ENCODE measurements around the gene ABCG1. TPM values are rescaled to one million over a fixed set of nuclear protein-coding genes. Genes with fewer than 3 reads are reported as not detected.

The ABCG1 gene
- total and polyA plus RNA-seq, 2 donors (not counting 3 experiments of a cell fraction or from before 2014, with no cell fraction given) = 6.7 to 19.6 TPM

DNA sequence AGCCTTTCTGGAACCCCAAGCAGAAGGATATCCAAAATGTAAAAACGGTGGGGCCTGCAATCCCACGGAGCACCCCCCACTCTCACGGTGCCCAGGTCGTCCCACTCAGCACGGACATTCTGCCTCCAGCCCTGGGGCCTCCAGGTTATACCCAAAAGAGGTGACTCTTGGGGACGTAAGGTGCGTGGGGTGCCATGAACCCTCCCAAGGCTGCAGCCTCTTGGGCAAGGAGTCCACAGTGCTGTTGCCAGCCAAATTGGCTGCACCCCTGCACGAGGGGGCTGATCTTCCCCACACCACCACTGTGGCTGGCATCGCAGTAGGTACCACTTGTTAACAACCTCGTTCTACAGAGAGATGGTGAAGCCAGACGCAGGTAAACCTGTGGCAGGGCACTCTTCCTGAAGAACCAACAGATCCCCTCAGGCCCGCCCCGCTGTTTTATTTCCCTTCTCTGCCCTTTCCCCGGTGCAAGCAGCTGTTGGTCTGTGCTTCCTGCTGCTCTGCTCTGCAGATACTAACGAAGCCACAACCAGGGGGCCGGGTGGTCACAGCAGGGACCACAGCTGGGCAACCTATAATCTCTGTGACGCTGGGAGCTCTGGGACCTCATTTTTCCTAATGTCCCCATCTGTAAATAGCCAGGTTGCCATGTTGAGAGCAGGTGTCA lies 87.6 kb downstream of the ABCG1 start:
- POLR2A ChIA-PET = no interaction called here
- Histone ChIP-seq H4K20me1 (replicated peaks; ENCODE audit: control insufficient read depth, extremely low read depth, insufficient read depth, low read length) (no peaks in the 10 kb centered on the region), H3K9me3 (replicated peaks; ENCODE audit: control insufficient read depth, insufficient read depth, low read length) (no peaks in the 10 kb centered on the region), H3K4me2 (ENCODE audit: insufficient read depth, low read length) (no peak overlapping the region), H3K9me1 (replicated peaks; ENCODE audit: control insufficient read depth, extremely low read depth, insufficient read depth, low read length) (no peaks in the 10 kb centered on the region), H3K36me3 (ENCODE audit: control insufficient read depth in 2 of 2, extremely low read depth in 1 of 2, insufficient read depth in 2 of 2, low read length in 2 of 2) (no peaks in the 10 kb centered on the region), H2AFZ (ENCODE audit: low read depth, low read length) (no peak overlapping the region), H3K79me2 (ENCODE audit: control insufficient read depth, insufficient read depth, low read length) (no peaks in the 10 kb centered on the region), H3K4me1 (ENCODE audit: control insufficient read depth, extremely low read depth, insufficient read depth, low read length) (peaks cover 7% of the 10 kb centered on the region), H3K27ac (ENCODE audit: insufficient read depth, low read depth, low read length) (no peak overlapping the region), H3K27me3 (ENCODE audit: control insufficient read depth in 2 of 2, insufficient read depth in 2 of 2, low read length in 2 of 2) (no peaks in the 10 kb centered on the region), H3K9ac (replicated peaks; ENCODE audit: extremely low read depth, insufficient read depth, low read length) (no peak overlapping the region), H3K4me3 (replicated peaks in 1 of 3; ENCODE audit: insufficient read depth in 1 of 3, low read depth in 1 of 3, low read length in 3 of 3) (no peak overlapping the region)
- no peak for TF ChIP-seq POLR2AphosphoS5 (IDR thresholded peaks at IDR 0.05; ENCODE audit: insufficient read depth, low read depth, low read length)
- TF ChIP-seq EZH2 (IDR thresholded peaks at IDR 0.05; ENCODE audit: borderline replicate concordance, low read depth, low read length, severe bottlenecking) = no peak
- no peak for TF ChIP-seq JUN (IDR thresholded peaks at IDR 0.05; ENCODE audit: borderline replicate concordance, insufficient read depth, insufficient read length, low read depth)
- no peak for TF ChIP-seq GATA2 (IDR thresholded peaks at IDR 0.05; ENCODE audit: insufficient read depth, insufficient read length, low read depth, low read length)
- TF ChIP-seq, protein P1, sequence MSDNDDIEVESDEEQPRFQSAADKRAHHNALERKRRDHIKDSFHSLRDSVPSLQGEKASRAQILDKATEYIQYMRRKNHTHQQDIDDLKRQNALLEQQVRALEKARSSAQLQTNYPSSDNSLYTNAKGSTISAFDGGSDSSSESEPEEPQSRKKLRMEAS (IDR thresholded peaks at IDR 0.05; ENCODE audit: insufficient read depth, insufficient read length) = no peak
- no peak for TF ChIP-seq MYC (IDR thresholded peaks at IDR 0.05; ENCODE audit: low read depth, low read length)
- no peak for TF ChIP-seq FOS (IDR thresholded peaks at IDR 0.05; ENCODE audit: borderline replicate concordance, insufficient read depth, low read length)
- no peak for TF ChIP-seq POLR2A (IDR thresholded peaks at IDR 0.05; ENCODE audit: low read depth, low read length)
- dilution Hi-C loops (cut with MboI; ENCODE audit: extremely low pct_ligation_motif_present, low sequenced_read_pairs) (no loop called here), intact Hi-C loops (cut with micrococcal nuclease) (no loop called here)
- no TSS peak for BruUV-seq (replicated peaks)
- no peak for DNase-seq (ENCODE audit: low read depth, low spot score)
- CTCF ChIA-PET = no interaction called here
- no peak for FAIRE-seq

DNA sequence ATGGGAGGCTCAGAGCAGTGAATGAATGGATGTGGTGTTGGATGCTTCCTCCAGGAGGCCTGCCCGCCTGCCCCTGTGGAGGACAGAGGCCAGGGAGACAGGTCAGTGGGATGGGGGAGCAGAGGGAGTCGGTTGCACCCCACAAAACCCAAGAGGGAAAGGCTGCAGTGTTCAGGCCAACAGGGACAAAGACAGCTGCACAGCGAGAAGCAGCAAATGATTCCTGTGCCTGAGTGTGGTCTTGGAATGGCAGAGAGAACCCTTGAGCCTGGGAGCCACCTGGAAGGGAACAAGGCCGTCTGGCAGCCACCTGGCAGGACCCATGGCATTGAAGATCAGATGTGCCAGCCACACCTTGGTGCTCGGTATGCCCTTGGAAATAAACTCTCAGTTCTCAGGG lies 88.2 kb downstream of the ABCG1 start:
- DNase-seq (ENCODE audit: low read depth, low spot score) (no peak), FAIRE-seq (no peak)
- ChIA-PET CTCF (no interaction called here), POLR2A (no interaction called here)
- no peaks in the 10 kb centered on the region for H3K27me3 ChIP-seq (ENCODE audit: control insufficient read depth in 2 of 2, insufficient read depth in 2 of 2, low read length in 2 of 2)
- H3K9ac ChIP-seq (replicated peaks; ENCODE audit: extremely low read depth, insufficient read depth, low read length) = no peak overlapping the region
- no peak overlapping the region for H3K4me2 ChIP-seq (ENCODE audit: insufficient read depth, low read length)
- dilution Hi-C loops (cut with MboI; ENCODE audit: extremely low pct_ligation_motif_present, low sequenced_read_pairs) (no loop called here), intact Hi-C loops (cut with micrococcal nuclease) (no loop called here)
- H3K9me1 ChIP-seq (replicated peaks; ENCODE audit: control insufficient read depth, extremely low read depth, insufficient read depth, low read length) = no peaks in the 10 kb centered on the region
- H2AFZ ChIP-seq (ENCODE audit: low read depth, low read length) = no peak overlapping the region
- H3K4me3 ChIP-seq (replicated peaks in 1 of 3; ENCODE audit: insufficient read depth in 1 of 3, low read depth in 1 of 3, low read length in 3 of 3) = no peak overlapping the region
- H3K79me2 ChIP-seq (ENCODE audit: control insufficient read depth, insufficient read depth, low read length) = no peaks in the 10 kb centered on the region
- H3K36me3 ChIP-seq (ENCODE audit: control insufficient read depth in 2 of 2, extremely low read depth in 1 of 2, insufficient read depth in 2 of 2, low read length in 2 of 2) = no peaks in the 10 kb centered on the region
- H4K20me1 ChIP-seq (replicated peaks; ENCODE audit: control insufficient read depth, extremely low read depth, insufficient read depth, low read length) = no peaks in the 10 kb centered on the region
- BruUV-seq (replicated peaks) = no TSS peak
- peaks cover 1% of the 10 kb centered on the region for H3K4me1 ChIP-seq (ENCODE audit: control insufficient read depth, extremely low read depth, insufficient read depth, low read length)
- TF ChIP-seq POLR2A (IDR thresholded peaks at IDR 0.05; ENCODE audit: low read depth, low read length) = no peak
- no peak for TF ChIP-seq FOS (IDR thresholded peaks at IDR 0.05; ENCODE audit: borderline replicate concordance, insufficient read depth, low read length)
- TF ChIP-seq, protein P1 (IDR thresholded peaks at IDR 0.05; ENCODE audit: insufficient read depth, insufficient read length) = no peak
- TF ChIP-seq MYC (IDR thresholded peaks at IDR 0.05; ENCODE audit: low read depth, low read length) = no peak
- TF ChIP-seq GATA2 (IDR thresholded peaks at IDR 0.05; ENCODE audit: insufficient read depth, insufficient read length, low read depth, low read length) = no peak
- TF ChIP-seq JUN (IDR thresholded peaks at IDR 0.05; ENCODE audit: borderline replicate concordance, insufficient read depth, insufficient read length, low read depth) = no peak
- no peak for TF ChIP-seq EZH2 (IDR thresholded peaks at IDR 0.05; ENCODE audit: borderline replicate concordance, low read depth, low read length, severe bottlenecking)
- TF ChIP-seq, protein P2, sequence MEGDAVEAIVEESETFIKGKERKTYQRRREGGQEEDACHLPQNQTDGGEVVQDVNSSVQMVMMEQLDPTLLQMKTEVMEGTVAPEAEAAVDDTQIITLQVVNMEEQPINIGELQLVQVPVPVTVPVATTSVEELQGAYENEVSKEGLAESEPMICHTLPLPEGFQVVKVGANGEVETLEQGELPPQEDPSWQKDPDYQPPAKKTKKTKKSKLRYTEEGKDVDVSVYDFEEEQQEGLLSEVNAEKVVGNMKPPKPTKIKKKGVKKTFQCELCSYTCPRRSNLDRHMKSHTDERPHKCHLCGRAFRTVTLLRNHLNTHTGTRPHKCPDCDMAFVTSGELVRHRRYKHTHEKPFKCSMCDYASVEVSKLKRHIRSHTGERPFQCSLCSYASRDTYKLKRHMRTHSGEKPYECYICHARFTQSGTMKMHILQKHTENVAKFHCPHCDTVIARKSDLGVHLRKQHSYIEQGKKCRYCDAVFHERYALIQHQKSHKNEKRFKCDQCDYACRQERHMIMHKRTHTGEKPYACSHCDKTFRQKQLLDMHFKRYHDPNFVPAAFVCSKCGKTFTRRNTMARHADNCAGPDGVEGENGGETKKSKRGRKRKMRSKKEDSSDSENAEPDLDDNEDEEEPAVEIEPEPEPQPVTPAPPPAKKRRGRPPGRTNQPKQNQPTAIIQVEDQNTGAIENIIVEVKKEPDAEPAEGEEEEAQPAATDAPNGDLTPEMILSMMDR (IDR thresholded peaks at IDR 0.05; ENCODE audit: extremely low read depth in 1 of 2, insufficient read depth in 1 of 2, low read depth in 1 of 2, low read length in 2 of 2) = no peak
- no peak for TF ChIP-seq POLR2AphosphoS5 (IDR thresholded peaks at IDR 0.05; ENCODE audit: insufficient read depth, low read depth, low read length)
- H3K27ac ChIP-seq (ENCODE audit: insufficient read depth, low read depth, low read length) = no peak overlapping the region
- H3K9me3 ChIP-seq (replicated peaks; ENCODE audit: control insufficient read depth, insufficient read depth, low read length) = no peaks in the 10 kb centered on the region

Data from endothelial cell of umbilical vein (primary cell).